Lower leg skin (tissue), 3 donors: ENCODE results near the gene CCR5AS.

Experiments
- CTCF ChIP-seq, 3 donors: fragments of 450-650 bp; IDR thresholded peaks; one replicate each; pipeline ENCODE4 v1.5.1; 2016; ENCODE audit warnings: antibody characterized with exemption in 3 of 3, mild to moderate bottlenecking in 3 of 3, moderate library complexity in 2 of 3
- POLR2A ChIP-seq, 2 donors: fragments of 450-650 bp; IDR thresholded peaks; one replicate each; pipeline ENCODE4 v1.6.1; 2016 to 2017; ENCODE audit warnings: antibody characterized with exemption in 2 of 2, mild to moderate bottlenecking in 1 of 2, moderate library complexity in 1 of 2

GRCh38 chr3:46406788-46407611 lies at the start of gene CCR5AS, which contains the start of gene CCRL2:
- TF ChIP-seq CTCF (IDR thresholded peaks at IDR 0.05) (no peak), POLR2A (IDR thresholded peaks at IDR 0.05) (no peak)
